K562 (cell line): ENCODE results near the gene DRC3. TPM values are rescaled to one million over a fixed set of nuclear protein-coding genes. Genes with fewer than 3 reads are reported as not detected.

Source experiments
- ATAC-seq: fragments of 200-7000 bp; cut with Tn5 transposase; 3 replicates; pipeline ENCODE4 v1.9.1; 2020; ENCODE audit warnings: moderate library complexity
- BruUV-seq: library from RNA; stranded (reverse); fragments of 400-500 nt; replicated peaks from 2 replicates; lab custom pipeline; 2021; lab: Mats Ljungman, UMichigan
- CTCF ChIA-PET: fragments of 300-600 bp; formaldehyde crosslinking; extraction: SDS; loops from one replicate; lab custom pipeline; 2021; ENCODE audit warnings: low intra/inter-chr PET ratio; lab: Yijun Ruan, JAX
- POLR2A ChIA-PET: fragments of 300-600, 350-650 bp; sonication (Branson Sonifier 250); formaldehyde crosslinking; extraction: SDS; loops from one replicate; lab custom pipeline; 2021; ENCODE audit warnings: antibody characterized with exemption, inconsistent platforms; lab: Yijun Ruan, JAX
- DNase-seq, 4 experiments: peaks; one replicate each; pipeline versions ENCODE4 v3.0.0 to v3.0.0-alpha.2; 2011 to 2018; ENCODE audit warnings: low spot score in 3 of 4, mixed read lengths in 3 of 4; ENCODE audit errors: extremely low read depth in 1 of 4
- FAIRE-seq: peaks from 2 replicates; lab custom pipeline; 2011; peaks lifted over from hg19 to GRCh38; lab: Jason Lieb, UNC
- H2AFZ ChIP-seq: 2 replicates; pipeline ENCODE4 v1.6.0; 2011; ENCODE audit warnings: low read depth, low read length, control low read depth, inconsistent platforms
- H3K27ac ChIP-seq: fragments of 200-600 bp; 3 replicates; pipeline ENCODE4 v1.8.0; 2011; ENCODE audit warnings: low read depth, mild to moderate bottlenecking, control low read depth, inconsistent platforms, low read length, moderate library complexity, mixed read lengths; ENCODE audit errors: extremely low read depth
- H3K27me3 ChIP-seq, 2 experiments: fragments of 300-600 bp in 1 of 2; 2 replicates in 1 of 2; 3 replicates in 1 of 2; pipeline versions ENCODE4 v1.6.0 to v1.8.0; 2011; ENCODE audit warnings: inconsistent platforms in 2 of 2, low read length in 2 of 2, mild to moderate bottlenecking in 1 of 2, mixed read lengths in 1 of 2, moderate library complexity in 1 of 2; ENCODE audit not compliant: control insufficient read depth in 2 of 2, insufficient read depth in 2 of 2
- H3K36me3 ChIP-seq: fragments of 300-600 bp; 3 replicates; pipeline ENCODE4 v1.8.0; 2011; ENCODE audit warnings: mild to moderate bottlenecking, low read length, inconsistent platforms; ENCODE audit not compliant: control insufficient read depth, insufficient read depth
- H3K4me1 ChIP-seq, 2 experiments: fragments of 200-600 bp in 1 of 2; replicated peaks in 1 of 2; 2 replicates in 1 of 2; 3 replicates in 1 of 2; pipeline versions ENCODE4 v1.5.1 to v1.8.0; 2011; ENCODE audit warnings: inconsistent platforms in 2 of 2, low read length in 2 of 2, mild to moderate bottlenecking in 1 of 2, mixed read lengths in 1 of 2, moderate library complexity in 1 of 2; ENCODE audit not compliant: control insufficient read depth in 2 of 2, insufficient read depth in 2 of 2
- H3K4me2 ChIP-seq: 2 replicates; pipeline ENCODE4 v1.6.1; 2011; ENCODE audit warnings: low read length, control low read depth, inconsistent platforms, mixed read lengths; ENCODE audit not compliant: insufficient read depth
- H3K4me3 ChIP-seq: fragments of 200-600 bp; sonication (generic), shearing (Covaris generic); 2 replicates; pipeline ENCODE4 v1.5.1; 2016; ENCODE audit warnings: control low read depth, inconsistent platforms
- H3K79me2 ChIP-seq: fragments of 200-600 bp; 3 replicates; pipeline ENCODE4 v1.8.0; 2011; ENCODE audit warnings: low read length, inconsistent platforms; ENCODE audit not compliant: control insufficient read depth, insufficient read depth
- H3K9ac ChIP-seq, 2 experiments: 2 replicates each; pipeline versions ENCODE4 v1.6.0 to v1.6.1; 2011; ENCODE audit warnings: low read depth in 2 of 2, low read length in 2 of 2, control low read depth in 1 of 2, inconsistent platforms in 1 of 2, mild to moderate bottlenecking in 1 of 2, mixed read lengths in 1 of 2; ENCODE audit not compliant: insufficient read depth in 1 of 2
- H3K9me1 ChIP-seq: one replicate; pipeline ENCODE4 v1.6.0; 2011; ENCODE audit warnings: inconsistent platforms, mild to moderate bottlenecking, low read length, moderate library complexity; ENCODE audit not compliant: control insufficient read depth, insufficient read depth
- H3K9me3 ChIP-seq: replicated peaks from 2 replicates; pipeline ENCODE4 v1.5.1; 2011; ENCODE audit warnings: low read depth, low read length, inconsistent platforms; ENCODE audit not compliant: control insufficient read depth, insufficient read depth
- H4K20me1 ChIP-seq: replicated peaks from 2 replicates; pipeline ENCODE4 v1.6.1; 2011; ENCODE audit warnings: low read length, inconsistent platforms, mixed read lengths; ENCODE audit not compliant: control insufficient read depth, insufficient read depth
- ADNP ChIP-seq: fragments of 200-800 bp; sonication (Bioruptor generic); IDR thresholded peaks from 2 replicates; pipeline ENCODE4 v1.6.1; 2016; ENCODE audit warnings: missing genetic modification characterization, missing compliant biosample characterization
- CCAR2 ChIP-seq: fragments of 200-400 bp; formaldehyde crosslinking; IDR thresholded peaks from 2 replicates; pipeline ENCODE4 v1.6.1; 2017; ENCODE audit warnings: mild to moderate bottlenecking, low read depth, low read length
- CXXC5 ChIP-seq: fragments of 250-450 bp; sonication (Bioruptor Pico); IDR thresholded peaks from 2 replicates; pipeline ENCODE4 v1.8.0; 2022; ENCODE audit warnings: inconsistent platforms, mild to moderate bottlenecking, moderate library complexity
- GABPA ChIP-seq: fragments of 200-800 bp; sonication (Bioruptor generic); conservative IDR thresholded peaks from 2 replicates; pipeline ENCODE4 v1.6.1; 2016; ENCODE audit warnings: low read depth, missing genetic modification characterization, missing compliant biosample characterization
- HCFC1 ChIP-seq: IDR thresholded peaks from 2 replicates; pipeline ENCODE4 v1.6.1; 2012; ENCODE audit warnings: low read depth, low read length, improper control_type of control experiment
- HDAC1 ChIP-seq, 2 experiments: fragments of 450-650 bp; IDR thresholded peaks; 2 replicates each; pipeline ENCODE4 v1.6.1; 2016 to 2017; ENCODE audit warnings: inconsistent platforms in 1 of 2, mild to moderate bottlenecking in 1 of 2, moderate library complexity in 1 of 2
- HDAC2 ChIP-seq: fragments of 450-650 bp; IDR thresholded peaks from 2 replicates; pipeline ENCODE4 v1.6.1; 2016; ENCODE audit warnings: mild to moderate bottlenecking
- HDAC3 ChIP-seq: fragments of 450-650 bp; IDR thresholded peaks from 2 replicates; pipeline ENCODE4 v1.6.1; 2018; ENCODE audit warnings: borderline replicate concordance, mild to moderate bottlenecking, moderate library complexity; ENCODE audit not compliant: partially characterized antibody
- HEY1 ChIP-seq: fragments of 250-450 bp; sonication (Bioruptor Pico); IDR thresholded peaks from 2 replicates; pipeline ENCODE4 v1.5.0; 2020; ENCODE audit warnings: mild to moderate bottlenecking, moderate library complexity, borderline replicate concordance
- KDM2B ChIP-seq: fragments of 250-450 bp; sonication (Bioruptor Pico); IDR thresholded peaks from 2 replicates; pipeline ENCODE4 v1.8.0; 2021; ENCODE audit warnings: mild to moderate bottlenecking, moderate library complexity
- MNT ChIP-seq, 2 experiments: fragments of 450-650 bp; conservative IDR thresholded peaks; 2 replicates each; pipeline ENCODE4 v1.6.1; 2017; ENCODE audit warnings: mild to moderate bottlenecking in 2 of 2, moderate library complexity in 2 of 2
- NFATC3 ChIP-seq: fragments of 450-650 bp; IDR thresholded peaks from 2 replicates; pipeline ENCODE4 v1.6.1; 2017; ENCODE audit warnings: mild to moderate bottlenecking
- NKRF ChIP-seq: fragments of 450-650 bp; IDR thresholded peaks from 2 replicates; pipeline ENCODE4 v1.6.1; 2016; ENCODE audit warnings: borderline replicate concordance
- NR2C2 ChIP-seq, 2 experiments: fragments of 200-800 bp in 1 of 2; sonication (Bioruptor generic) in 1 of 2; sonication (generic) in 1 of 2; formaldehyde crosslinking in 1 of 2; IDR thresholded peaks; 2 replicates each; pipeline versions ENCODE4 v1.6.1 to v1.8.0; 2016 to 2022; ENCODE audit warnings: mild to moderate bottlenecking in 1 of 2, missing compliant biosample characterization in 1 of 2, missing genetic modification characterization in 1 of 2, missing genetic modification reagents in 1 of 2
- SAP30 ChIP-seq: fragments of 200-600 bp; sonication (generic); IDR thresholded peaks from 2 replicates; pipeline ENCODE4 v1.6.1; 2012; ENCODE audit warnings: borderline replicate concordance, low read depth, mild to moderate bottlenecking, moderate library complexity, low read length, control low read depth, inconsistent platforms; ENCODE audit not compliant: insufficient read depth, poor library complexity, severe bottlenecking
- SMAD4 ChIP-seq: fragments of 250-450 bp; sonication (Bioruptor Pico); conservative IDR thresholded peaks from 2 replicates; pipeline ENCODE4 v1.8.0; 2021; ENCODE audit warnings: inconsistent platforms, mild to moderate bottlenecking, moderate library complexity
- ZC3H11A ChIP-seq: IDR thresholded peaks from 2 replicates; pipeline ENCODE4 v1.6.1; 2012; ENCODE audit warnings: low read depth, low read length, improper control_type of control experiment
- ZNF24 ChIP-seq: fragments of 450-650 bp; IDR thresholded peaks from 2 replicates; pipeline ENCODE4 v1.6.1; 2016
- WGBS: fragments of 100-300 bp; shearing (Covaris generic); methylation state at CpG from one replicate; pipeline ENCODE4 v1.1.6; 2016; ENCODE audit warnings: low coverage, mixed read lengths; ENCODE audit not compliant: insufficient coverage; ENCODE audit errors: missing lambda C conversion rate; 5-methylcytosine and 5-hydroxymethylcytosine counted together
- in situ Hi-C: fragments of 300-500 bp; cut with MboI; formaldehyde crosslinking; loops from 4 replicates; pipeline ENCODE4 v1.15.0; 2018; ENCODE audit warnings: inconsistent platforms, mixed read lengths
- intact Hi-C: fragments of 100-400 bp; cut with micrococcal nuclease; formaldehyde crosslinking; loops from 2 replicates; pipeline ENCODE4 v1.14.2; 2022
- polyA plus RNA-seq, 8 experiments: library from polyadenylated mRNA; depleted of rRNA in 4 of 8; stranded (reverse) in 5 of 8; unstranded in 3 of 8; fragments of >200 nt; fragmentation: Nextera tagmentation in 2 of 8; fragmentation: Illumina TruSeq in 1 of 8; extraction: Ambion mirVana in 2 of 8; extraction: Trizol in 1 of 8; gene quantifications; 2 replicates each; pipeline versions ENCODE4 v1.2.1 to v1.2.3, GENCODE V29; 2011 to 2014; ENCODE audit warnings: inconsistent platforms in 1 of 8, missing spikeins in 1 of 8
- total RNA-seq, 7 experiments: library from RNA; depleted of rRNA in 6 of 7; stranded (reverse); fragments of >200 nt in 6 of 7; fragmentation: Illumina TruSeq in 2 of 7; extraction: Trizol in 2 of 7; gene quantifications; 2 replicates each; pipeline versions ENCODE4 v1.2.1 to v1.2.3, GENCODE V29; 2011 to 2021; ENCODE audit warnings: low replicate concordance in 1 of 7
- TF ChIP-seq, protein P1 (sequence below): fragments of 250-450 bp; sonication (Bioruptor Pico); IDR thresholded peaks from 2 replicates; pipeline ENCODE4 v1.9.0; 2021; ENCODE audit warnings: mild to moderate bottlenecking

DRC3 gene
- total and polyA plus RNA-seq, 9 of the 15 experiments (the other 6 are each of a cell fraction or from before 2014, with no cell fraction given) = 0.10 to 0.84 (median 0.30) TPM; not detected in 3

DNA sequence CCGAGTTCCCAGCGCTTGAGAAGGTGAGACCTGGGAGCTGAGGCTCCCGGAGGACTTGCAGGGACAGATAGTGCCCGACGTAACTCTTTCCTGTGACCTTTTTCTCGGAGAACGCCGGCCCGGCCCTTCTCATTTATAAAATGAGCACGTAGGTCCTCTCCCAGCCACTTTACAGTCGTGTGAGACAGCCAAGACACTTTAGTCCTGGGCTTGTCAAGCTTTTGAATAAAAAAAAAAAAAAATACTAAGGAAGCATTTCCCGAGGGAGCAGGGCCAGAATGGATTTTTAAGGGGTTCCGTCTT is 241 bp downstream of the DRC3 start:
- no peaks in the 10 kb centered on the region for H3K27me3 ChIP-seq
- H2AFZ ChIP-seq = peak overlapping the region; percentile 95
- ATAC-seq = no peak

More for the DNA sequence above, 241 bp downstream of the DRC3 start:
- TF ChIP-seq SMAD4 (CRISPR knock-in tag) (peak; percentile 9; the same call in 1 of the 2 replicates), CXXC5 (0 out of 2 replicates have a peak, but pooled peaks have one; percentile 4), HEY1 (CRISPR knock-in tag) (no peak), NKRF (peak; percentile 96), SAP30 (peak; percentile 26), ZNF24 (no peak), KDM2B (no peak), ADNP (tag) (no peak), HDAC1 (IDR thresholded peaks at IDR 0.05) (peak in 1 of 2 experiments; percentile 97; a peak in 1 of 4 replicates), HCFC1 (no peak), GABPA (peak; percentile 39), HDAC2 (peak; percentile 86), NFATC3 (no peak), HDAC3 (peak; percentile 76), MNT (conservative IDR thresholded peaks at IDR 0.05) (peak in 1 of 2 experiments; percentile 4; a peak in 1 of 4 replicates), ZC3H11A (no peak), CCAR2 (no peak), NR2C2 (CRISPR knock-in tag; IDR thresholded peaks at IDR 0.05) (no peak), NR2C2 (tag; IDR thresholded peaks at IDR 0.05) (peak; percentile 92)
- TF ChIP-seq, protein P1, sequence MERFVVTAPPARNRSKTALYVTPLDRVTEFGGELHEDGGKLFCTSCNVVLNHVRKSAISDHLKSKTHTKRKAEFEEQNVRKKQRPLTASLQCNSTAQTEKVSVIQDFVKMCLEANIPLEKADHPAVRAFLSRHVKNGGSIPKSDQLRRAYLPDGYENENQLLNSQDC (CRISPR knock-in tag) = no peak
- Histone ChIP-seq H3K79me2 (peaks cover 3% of the 10 kb centered on the region; the same call in 1 of the 3 replicates), H3K9me3 (no peaks in the 10 kb centered on the region), H3K4me3 (peak overlapping the region; percentile 61), H3K4me2 (peak overlapping the region; percentile 84), H3K9me1 (no peaks in the 10 kb centered on the region), H3K36me3 (no peaks in the 10 kb centered on the region), H3K4me1 (peaks cover 10 to 11% of the 10 kb centered on the region in 2 experiments; a peak in 4 of 5 replicates), H3K27ac (no peak overlapping the region), H3K9ac (peak overlapping the region in 1 of 2 experiments; percentile 25; a peak in 1 of 4 replicates), H4K20me1 (no peaks in the 10 kb centered on the region)
- DNase-seq (no peak), FAIRE-seq (no peak)
- BruUV-seq = no TSS peak
- in situ Hi-C loops (no loop called here), intact Hi-C loops (no loop called here)
- ChIA-PET POLR2A (interaction anchor here (0.8 to 1.0 kb wide), 3 partner anchors 11 to 57 kb away, joined by 3 to 5 read pairs (median 4); no protein-coding TSS in a partner anchor), CTCF (interaction anchor here (0.7 kb wide), 1 partner anchor 345 kb away, joined by 3 read pairs; no protein-coding TSS in a partner anchor)
- 2% methylated on average over 13 of the region's 13 CpGs for WGBS
